GM10266 (cell line): ENCODE data around the gene PACRG.

Experiments
- DNase-seq: peaks from one replicate; pipeline ENCODE4 v3.0.0; 2012; ENCODE audit errors: extremely low spot score
- CTCF ChIP-seq: IDR thresholded peaks from 2 replicates; pipeline ENCODE4 v1.5.1; 2012; ENCODE audit warnings: mild to moderate bottlenecking, low read depth; ENCODE audit not compliant: control insufficient read depth, insufficient read depth; ENCODE audit errors: missing control alignments

PACRG gene

DNA sequence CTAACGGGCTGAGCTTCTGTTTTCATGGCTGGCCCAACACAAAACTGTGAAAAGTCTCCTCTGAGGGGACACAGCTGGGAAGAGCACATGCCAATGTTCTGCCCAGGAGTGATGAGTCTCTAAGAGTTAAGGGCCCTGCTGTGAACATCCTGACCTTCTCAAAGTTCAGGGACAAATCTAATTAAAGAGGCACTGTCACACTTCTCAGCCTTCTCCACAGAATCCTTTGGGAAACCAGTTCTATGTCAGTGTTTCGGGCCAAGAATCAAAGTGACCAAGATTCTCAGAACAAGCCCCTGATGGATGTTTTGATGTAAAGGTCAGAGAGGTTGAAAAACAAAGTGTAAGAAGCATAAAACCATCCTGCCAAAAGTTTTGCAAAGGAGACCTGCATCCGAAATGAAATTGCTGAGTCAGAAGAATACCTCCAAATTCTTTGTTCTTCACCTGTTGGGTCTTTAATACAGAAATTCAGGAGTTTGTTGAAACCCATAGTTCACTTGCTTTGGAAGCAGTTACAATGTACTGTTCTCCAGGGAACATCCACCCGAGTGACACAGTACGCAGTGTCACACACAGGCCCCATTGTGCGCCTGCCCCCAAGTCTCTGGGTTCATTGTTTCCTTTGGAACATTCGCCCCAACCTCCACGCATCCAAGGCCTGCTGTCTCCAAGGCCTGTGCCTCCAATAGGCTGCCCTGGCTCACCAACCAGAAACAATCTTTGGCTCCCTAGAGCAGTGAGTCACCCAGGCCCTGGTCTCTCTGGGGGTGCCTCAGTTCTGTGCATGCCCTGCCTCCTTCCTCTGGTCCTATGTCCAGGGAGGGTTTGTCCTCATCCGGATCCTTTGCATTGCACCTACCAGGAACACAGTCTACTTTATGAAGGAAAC lies 621.3 kb downstream of the PACRG start:
- no peak for DNase-seq
- TF ChIP-seq CTCF, result no peak

GRCh38 chr6:163349696-163350095 lies 621.9 kb downstream of the PACRG start:
- TF ChIP-seq CTCF, result no peak
- DNase-seq, result no peak

GRCh38 chr6:163351013-163351412 lies 623.2 kb downstream of the PACRG start:
- DNase-seq, result no peak
- no peak for TF ChIP-seq CTCF

GRCh38 chr6:163352011-163352685 lies 624.4 kb downstream of the PACRG start:
- no peak for TF ChIP-seq CTCF
- no peak for DNase-seq

DNA sequence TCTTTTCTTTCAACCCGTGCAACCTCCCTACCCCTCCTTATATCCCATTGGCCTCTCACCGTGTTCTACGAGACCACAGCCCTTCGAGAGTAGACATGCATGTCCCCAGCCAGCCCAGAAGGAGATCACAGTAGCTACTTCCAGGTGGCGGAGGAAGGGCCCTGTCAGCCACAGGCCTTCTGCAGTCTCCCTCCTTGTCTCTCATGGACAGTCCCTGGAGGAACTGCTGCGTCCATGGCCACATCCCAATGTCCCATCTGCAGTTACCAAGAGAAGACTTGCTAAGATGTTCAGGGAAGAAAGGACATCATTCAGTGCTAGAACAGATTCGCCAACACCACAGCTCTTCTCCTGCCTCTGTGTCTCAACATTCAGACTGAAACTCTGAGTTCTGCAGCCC lies 625.2 kb downstream of the PACRG start:
- no peak for TF ChIP-seq CTCF
- DNase-seq, result no peak

- no peak for DNase-seq
- no peak for TF ChIP-seq CTCF
Observed at GRCh38 chr6:163354085-163354484, 626.3 kb downstream of the PACRG start.
